ENCODE measurements around the gene SH3TC1.

The SH3TC1 gene

GRCh38 chr4:8248091-8248490, 49.0 kb downstream of the SH3TC1 start:
- DNase-seq (ENCODE audit: low spot score), result no peak

GRCh38 chr4:8250227-8250626, 51.1 kb downstream of the SH3TC1 start:
- TF ChIP-seq CTCF (IDR thresholded peaks at IDR 0.05; ENCODE audit: extremely low read depth, missing control alignments), result no peak
- no peak for DNase-seq (ENCODE audit: low spot score)

More at GRCh38 chr4:8248091-8248490, 49.0 kb downstream of the SH3TC1 start:
- TF ChIP-seq CTCF (IDR thresholded peaks at IDR 0.05; ENCODE audit: extremely low read depth, missing control alignments), result no peak

- no peak for TF ChIP-seq CTCF (IDR thresholded peaks at IDR 0.05; ENCODE audit: extremely low read depth, missing control alignments)
- DNase-seq (ENCODE audit: low spot score), result no peak
Measured at GRCh38 chr4:8250637-8251036, 51.5 kb downstream of the SH3TC1 start.

- no peak for DNase-seq (ENCODE audit: low spot score)
- TF ChIP-seq CTCF (IDR thresholded peaks at IDR 0.05; ENCODE audit: extremely low read depth, missing control alignments), result no peak
Measured at GRCh38 chr4:8251110-8251883, 52.2 kb downstream of the SH3TC1 start.

GRCh38 chr4:8252301-8253173, 53.4 kb downstream of the SH3TC1 start:
- TF ChIP-seq CTCF (IDR thresholded peaks at IDR 0.05; ENCODE audit: extremely low read depth, missing control alignments), result no peak
- DNase-seq (ENCODE audit: low spot score), result no peak

- TF ChIP-seq CTCF (IDR thresholded peaks at IDR 0.05; ENCODE audit: extremely low read depth, missing control alignments), result no peak
Measured at GRCh38 chr4:8254076-8254475, 55.0 kb downstream of the SH3TC1 start.

More at GRCh38 chr4:8254076-8254475, 55.0 kb downstream of the SH3TC1 start:
- DNase-seq (ENCODE audit: low spot score), result no peak
